ENCODE data around the gene CPB2.

The CPB2 gene

GRCh38 chr13:46126552-46127357 lies 21.9 kb upstream of the CPB2 start:
- peak; percentile 73 for DNase-seq

GRCh38 chr13:46126056-46126455 lies 21.2 kb upstream of the CPB2 start:
- no peak for DNase-seq

GRCh38 chr13:46124967-46125933 lies 20.4 kb upstream of the CPB2 start:
- peak; percentile 26 for DNase-seq

GRCh38 chr13:46124531-46124966 lies 19.7 kb upstream of the CPB2 start:
- DNase-seq = no peak

GRCh38 chr13:46122304-46122703 lies 17.5 kb upstream of the CPB2 start:
- no peak for DNase-seq

- no peak for DNase-seq
Measured at GRCh38 chr13:46121597-46122163, 16.8 kb upstream of the CPB2 start.

GRCh38 chr13:46121033-46121432 lies 16.2 kb upstream of the CPB2 start:
- DNase-seq = no peak

GRCh38 chr13:46119883-46120614 lies 15.2 kb upstream of the CPB2 start:
- DNase-seq = peak; percentile 57

- no peak for DNase-seq
Measured at GRCh38 chr13:46116653-46117502, 12.0 kb upstream of the CPB2 start.

- no peak for DNase-seq
Measured at GRCh38 chr13:46114613-46115012, 9.8 kb upstream of the CPB2 start.

- DNase-seq = peak; percentile 27
Measured at GRCh38 chr13:46113596-46113995, 8.8 kb upstream of the CPB2 start.

GRCh38 chr13:46111151-46111550 lies 6.3 kb upstream of the CPB2 start:
- DNase-seq = no peak

- DNase-seq = no peak
Measured at GRCh38 chr13:46109451-46109850, 4.6 kb upstream of the CPB2 start.

GRCh38 chr13:46106839-46107371 lies 2.1 kb upstream of the CPB2 start:
- no peak for DNase-seq

GRCh38 chr13:46103037-46103436 lies 1.8 kb downstream of the CPB2 start:
- DNase-seq = no peak

- no peak for DNase-seq
Measured at GRCh38 chr13:46102255-46102605, 2.6 kb downstream of the CPB2 start.

GRCh38 chr13:46101484-46102254 lies 3.2 kb downstream of the CPB2 start:
- no peak for DNase-seq

GRCh38 chr13:46101002-46101401 lies 3.8 kb downstream of the CPB2 start:
- DNase-seq = no peak

- peak; percentile 4 for DNase-seq
Measured at GRCh38 chr13:46100191-46100815, 4.5 kb downstream of the CPB2 start.

- DNase-seq = no peak
Measured at GRCh38 chr13:46097663-46098062, 7.2 kb downstream of the CPB2 start.
